Stimulated activated naive CD8-positive, alpha-beta T cell treated with anti-CD3 and anti-CD28 coated beads, Interleukin-15, Interleukin-2, amounts not matched to agents 100 U/mL and 50 U/mL, for 24 hours (primary cell): ENCODE measurements around the gene ABHD17A.

Experiments
- ATAC-seq: fragments of 150-1000 bp; cut with Tn5 transposase; one replicate; pipeline ENCODE4 v1.10.0; 2021
- DNase-seq: peaks from one replicate; pipeline ENCODE4 v3.0.0; 2021

The ABHD17A gene

DNA sequence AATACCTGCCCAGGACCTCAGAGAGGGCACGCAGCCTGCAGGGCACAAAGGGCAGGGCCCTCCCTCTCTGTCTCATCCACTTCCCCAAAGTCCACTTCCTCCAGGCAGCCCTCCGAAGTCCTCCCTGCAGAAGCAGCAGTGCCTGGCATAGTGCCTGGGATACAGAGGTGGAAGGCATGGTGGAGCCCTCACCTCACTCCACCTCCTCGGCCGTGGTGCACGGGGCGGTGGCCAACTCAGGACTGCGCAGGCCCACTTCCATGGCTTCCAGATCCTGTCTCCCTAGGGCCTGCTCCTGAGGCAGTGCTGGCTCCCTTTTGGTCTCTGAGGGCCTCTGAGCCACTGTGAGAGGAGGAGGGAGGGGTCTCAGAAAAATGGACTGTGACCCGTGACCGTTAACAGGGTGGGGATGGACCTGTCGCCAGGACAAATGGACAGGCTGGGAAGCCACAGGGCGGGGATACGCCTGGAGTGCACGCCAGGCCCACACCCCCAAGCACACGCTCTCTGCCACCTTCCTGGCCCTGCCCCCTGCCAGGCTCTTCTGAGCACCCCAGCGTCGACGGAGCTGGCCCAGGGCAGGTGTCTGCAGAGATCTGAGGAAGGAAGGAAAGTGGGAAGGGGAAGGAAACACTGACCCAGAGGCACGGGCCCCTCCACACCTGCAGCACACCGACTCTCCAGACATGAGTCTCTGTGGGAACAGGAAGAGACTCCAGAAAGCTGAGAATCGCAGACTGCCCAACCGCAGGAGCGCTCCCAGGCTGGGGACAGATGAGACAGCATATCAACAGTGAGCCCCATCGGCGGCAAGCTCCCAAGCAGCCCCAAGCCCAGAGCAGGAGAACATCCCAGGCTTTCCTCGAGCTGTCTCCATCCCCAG lies 45.4 kb downstream of the ABHD17A start:
- ATAC-seq (no peak), DNase-seq (no peak)

DNA sequence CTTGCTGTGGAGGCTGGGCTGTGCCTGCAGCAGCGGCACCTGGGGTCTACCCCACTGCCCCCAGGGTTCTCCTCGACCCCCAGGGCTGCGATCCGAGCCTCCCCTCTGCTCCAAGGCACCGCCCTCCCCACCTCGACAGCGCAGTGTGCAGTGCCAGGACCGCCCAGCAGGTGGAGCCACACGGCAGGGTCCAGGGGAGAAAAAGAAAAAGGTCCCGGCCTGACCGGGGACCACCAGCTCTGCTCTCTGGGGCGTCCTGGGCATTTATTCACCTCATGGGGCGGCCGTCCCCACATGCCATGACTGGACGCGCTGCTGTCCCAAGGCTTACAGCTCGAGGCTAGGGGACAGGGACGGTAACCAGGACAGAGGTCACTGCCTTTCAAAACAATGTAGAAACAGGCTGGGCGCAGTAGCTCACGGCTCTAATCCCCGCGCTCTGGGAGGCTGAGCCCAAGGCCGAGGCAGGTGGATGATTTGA lies 47.6 kb downstream of the ABHD17A start:
- DNase-seq (peak; percentile 80), ATAC-seq (peak; percentile 41)

DNA sequence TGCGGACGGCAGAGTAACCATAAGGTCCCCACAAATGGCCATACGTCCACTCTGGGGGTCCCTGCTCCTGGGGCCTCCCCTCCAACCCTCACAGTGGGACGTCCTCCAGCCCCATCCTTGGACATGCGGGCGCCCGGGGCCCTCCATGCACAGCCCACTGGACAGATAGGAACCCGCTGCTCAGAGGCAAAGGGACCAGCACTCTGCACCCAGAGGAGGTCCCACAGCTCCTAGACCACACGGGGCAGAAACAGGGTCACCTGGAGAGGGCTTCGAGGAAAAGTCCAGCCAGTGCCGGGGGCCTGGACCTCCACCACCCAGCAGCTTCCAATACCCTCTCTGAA lies 48.1 kb downstream of the ABHD17A start:
- ATAC-seq, result no peak
- DNase-seq, result no peak

DNA sequence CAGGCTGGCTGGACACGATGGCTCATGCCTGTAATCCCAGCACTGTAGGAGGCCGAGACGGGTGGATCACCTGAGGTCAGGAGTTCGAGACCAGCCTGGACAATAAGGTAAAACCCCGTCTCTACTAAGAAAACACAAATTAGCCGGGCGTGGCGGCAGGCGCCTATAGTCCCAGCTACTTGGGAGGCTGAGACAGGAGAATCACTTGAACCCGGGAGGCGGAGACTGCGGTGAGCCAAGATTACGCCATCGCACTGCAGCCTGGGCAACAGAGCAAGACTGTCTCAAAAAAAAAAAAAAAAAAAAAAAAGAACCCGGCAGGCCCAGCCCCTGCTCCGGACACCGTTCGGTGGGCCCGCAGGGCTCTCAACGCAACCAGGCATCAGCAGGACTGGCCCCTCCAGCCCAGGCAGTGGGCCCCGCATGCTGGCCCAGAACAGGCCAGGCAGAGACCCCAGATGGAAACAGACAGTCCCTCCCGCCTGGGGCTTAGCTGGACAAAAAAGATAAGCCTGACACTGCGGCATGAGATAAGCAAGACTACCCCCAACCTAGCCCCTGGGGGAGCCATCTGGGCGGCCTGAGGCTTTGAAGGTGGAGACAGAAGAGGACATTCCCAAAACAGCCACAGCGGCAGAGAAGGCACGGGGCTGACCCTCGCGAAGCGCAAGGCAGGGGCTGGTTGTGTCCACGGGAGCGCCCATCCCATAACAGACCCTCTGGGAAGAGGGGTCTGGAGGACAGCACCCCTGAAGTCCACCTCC lies 48.7 kb downstream of the ABHD17A start:
- ATAC-seq, result no peak
- no peak for DNase-seq

DNA sequence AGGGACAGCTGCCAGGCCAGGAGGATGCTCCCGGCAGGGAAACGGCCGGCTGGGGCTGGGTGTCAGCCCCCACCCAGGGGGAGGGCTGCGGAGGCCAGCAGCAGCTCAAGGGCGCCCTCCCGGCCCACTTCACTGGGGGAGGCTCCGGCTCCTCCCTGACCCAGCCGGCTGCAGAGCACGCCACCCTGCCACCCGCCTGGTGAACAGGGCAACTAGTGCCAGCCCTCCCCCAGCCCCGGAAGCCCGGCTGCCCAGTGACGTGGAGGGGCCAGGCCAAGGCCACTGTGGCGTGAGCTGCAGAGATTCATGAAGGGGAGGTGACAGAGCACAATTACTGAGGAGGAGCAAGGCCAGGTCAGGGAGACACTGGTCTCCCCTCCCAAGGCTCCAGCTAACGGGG lies 51.8 kb downstream of the ABHD17A start:
- ATAC-seq, result no peak
- DNase-seq, result no peak

DNA sequence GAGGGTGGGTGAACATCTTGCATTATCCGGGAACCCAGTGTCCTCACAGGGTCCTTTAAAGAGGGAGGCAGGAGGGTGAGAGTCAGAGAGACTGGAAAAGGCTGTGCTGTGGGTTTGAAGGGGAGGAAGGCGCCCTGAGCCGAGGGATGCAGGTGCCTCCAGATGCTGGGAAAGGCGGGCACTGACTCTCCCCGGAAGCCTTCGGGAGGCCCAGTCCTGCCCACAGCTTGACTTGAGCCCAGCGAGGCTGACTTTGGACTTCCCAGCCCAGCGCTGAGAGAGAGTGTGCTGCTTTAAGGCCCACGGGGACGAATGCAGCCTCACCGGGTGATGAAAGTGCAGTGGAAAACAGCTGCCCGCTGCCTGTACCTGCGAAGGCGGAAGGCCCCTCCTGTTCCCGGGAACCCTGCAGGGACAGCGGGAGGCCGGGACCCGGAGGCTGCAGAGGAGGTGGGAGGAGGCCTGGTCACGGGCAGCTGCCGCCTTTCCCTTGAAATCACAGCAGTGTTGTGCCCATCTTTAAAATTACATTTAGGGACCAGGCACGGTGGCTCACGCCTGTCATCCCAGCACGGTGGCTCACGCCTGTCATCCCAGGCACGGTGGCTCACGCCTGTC lies 53.1 kb downstream of the ABHD17A start:
- DNase-seq (no peak), ATAC-seq (no peak)

DNA sequence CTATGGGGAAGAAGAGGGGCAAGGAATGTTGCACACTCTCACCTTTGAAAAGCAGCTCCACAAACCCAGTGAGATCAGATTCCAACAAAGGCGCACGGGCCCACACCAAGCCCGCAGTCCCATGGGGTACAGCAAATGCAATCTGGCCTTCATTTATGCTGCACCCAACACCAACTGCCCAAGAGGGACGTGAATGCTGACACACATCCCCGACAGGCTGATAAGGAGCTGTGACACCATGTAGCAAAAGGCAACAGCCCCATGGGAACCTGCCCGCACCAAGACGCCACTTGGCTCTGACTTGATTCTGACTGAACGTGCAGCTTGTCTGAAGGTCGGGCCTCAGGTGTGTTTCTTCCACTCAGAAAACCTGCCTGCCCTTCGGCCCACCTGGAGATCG lies 54.3 kb downstream of the ABHD17A start:
- DNase-seq, result no peak
- ATAC-seq, result no peak

DNA sequence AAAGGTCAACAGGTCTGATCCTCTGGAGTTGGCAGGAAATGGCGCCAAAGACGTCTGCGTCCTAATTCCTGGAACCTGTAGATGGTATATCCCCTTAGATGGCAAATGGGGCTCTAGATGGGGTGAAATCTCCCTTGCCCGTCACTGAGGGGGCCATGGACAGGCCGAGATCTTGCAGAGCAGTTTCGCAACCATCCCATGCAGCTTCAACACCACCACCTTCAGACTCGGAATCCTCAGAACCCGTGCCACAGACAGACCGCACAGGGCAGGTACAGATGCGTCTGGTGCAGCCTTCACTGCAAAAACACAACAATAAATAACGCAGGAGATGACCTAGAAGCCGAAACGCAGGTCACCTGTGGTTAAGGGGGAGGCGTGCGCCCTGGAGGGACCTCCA lies 54.7 kb downstream of the ABHD17A start:
- DNase-seq, result no peak
- ATAC-seq, result no peak

DNA sequence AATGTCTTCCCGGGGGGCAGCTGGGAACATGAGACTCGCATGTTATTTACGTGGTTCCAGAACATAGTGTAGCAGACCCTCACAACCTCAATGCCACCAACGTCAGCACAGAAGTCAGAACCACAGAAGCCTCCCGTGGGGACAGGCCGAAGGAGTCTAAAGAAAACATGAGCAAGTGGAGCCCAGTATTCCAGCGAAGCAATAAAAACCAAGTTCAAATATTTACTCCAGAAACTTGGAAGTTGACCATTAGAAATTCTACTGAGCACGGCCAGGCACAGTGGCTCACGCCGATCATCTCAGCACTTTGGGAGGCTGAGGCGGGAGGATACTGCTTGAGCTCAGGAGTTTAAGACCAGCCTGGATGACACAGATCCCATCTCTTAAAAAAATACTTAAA lies 55.3 kb downstream of the ABHD17A start:
- no peak for ATAC-seq
- DNase-seq, result no peak

DNA sequence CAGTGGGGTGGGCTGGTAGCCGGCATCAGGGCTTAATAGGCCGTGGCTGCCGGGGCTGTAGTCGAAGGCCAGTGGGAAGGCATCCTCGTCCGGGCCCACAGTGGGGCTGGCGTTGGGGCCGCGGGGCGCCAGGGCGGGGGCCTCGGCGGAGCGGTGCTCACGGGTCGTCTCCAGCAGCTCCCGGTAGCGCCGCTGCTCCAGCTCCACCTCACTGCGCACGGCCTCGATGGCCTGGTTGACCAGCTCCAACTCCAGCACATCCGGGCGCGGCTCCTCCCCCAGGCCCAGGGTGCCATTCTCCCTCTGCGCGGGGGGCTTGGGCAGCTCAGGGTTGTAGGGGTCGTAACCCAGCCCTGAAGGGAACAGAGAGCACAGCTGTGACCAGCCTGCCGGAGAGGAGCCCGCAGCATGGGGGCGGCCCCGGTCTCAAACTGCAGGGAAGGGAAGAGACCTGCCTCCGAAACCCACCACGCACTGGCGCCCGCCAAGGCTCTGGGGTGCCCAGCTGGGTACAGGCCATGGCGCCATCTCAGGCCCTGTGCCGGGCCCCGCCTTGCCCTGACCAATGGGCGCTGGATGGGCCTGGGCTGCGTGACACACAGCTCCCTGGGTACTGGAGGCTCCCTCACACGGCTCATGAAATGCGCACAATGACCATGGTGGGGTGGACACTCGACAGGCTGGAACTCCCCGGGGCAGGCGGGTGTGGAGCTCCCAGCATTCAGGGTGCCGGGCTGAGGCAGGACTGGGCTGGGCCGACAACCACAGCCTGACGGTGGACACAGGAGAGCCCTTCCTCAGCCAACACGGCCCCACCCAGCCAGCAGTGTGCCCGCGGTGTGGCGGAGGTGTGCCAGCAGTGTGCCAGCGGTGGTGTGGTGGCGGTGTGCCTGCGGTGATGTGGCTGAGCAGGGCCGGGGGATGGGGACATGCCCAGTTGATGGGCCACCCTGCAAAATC lies 56.7 kb downstream of the ABHD17A start:
- no peak for ATAC-seq
- no peak for DNase-seq

DNA sequence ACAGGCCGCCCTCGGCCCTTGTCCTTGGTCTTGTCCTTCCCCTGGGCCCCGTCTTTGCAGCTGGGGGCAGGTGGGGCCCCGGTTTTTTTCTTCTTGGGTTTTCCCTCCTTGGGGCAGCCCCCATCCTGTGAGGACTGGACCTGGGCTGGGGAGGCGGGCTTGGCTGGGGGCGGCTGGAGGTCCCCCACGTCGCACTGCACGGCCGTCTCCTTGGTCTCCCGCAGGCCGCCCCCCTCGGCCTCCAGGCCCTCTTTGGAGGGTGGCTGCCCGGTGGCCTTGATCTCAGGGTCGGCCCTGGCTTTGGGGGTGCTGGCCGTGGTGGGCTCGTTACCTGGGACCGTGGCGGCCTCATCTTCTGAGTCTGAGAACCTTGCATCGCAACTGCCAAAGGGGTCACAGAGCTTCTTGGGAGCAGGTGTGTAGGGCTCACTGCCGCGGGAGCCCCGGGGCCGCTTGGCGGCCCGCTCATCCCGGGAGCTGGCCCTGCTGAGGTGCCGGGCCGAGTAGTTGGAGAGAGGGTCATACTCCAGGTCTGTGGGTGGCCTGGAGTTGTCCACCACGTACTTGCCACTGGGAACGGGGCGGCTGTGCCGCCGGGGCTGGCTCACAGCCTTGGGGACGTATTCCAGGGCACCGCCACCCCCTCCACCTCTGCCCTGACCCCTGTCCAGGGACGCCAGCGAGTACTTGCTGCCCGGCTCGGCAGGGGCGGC lies 57.6 kb downstream of the ABHD17A start:
- no peak for ATAC-seq

More for the DNA sequence above, 57.6 kb downstream of the ABHD17A start:
- DNase-seq, result no peak
